ENCODE data around the gene CELF5.
"Not testable (repeated sequence)": the region's sequence is repeated elsewhere in the genome, so short reads cannot be mapped to it uniquely, and the experiment has no call there.

Gene CELF5

GRCh38 chr19:3325451-3325850 lies 101.0 kb downstream of the CELF5 start:
- no peak for DNase-seq

GRCh38 chr19:3328743-3329142 lies 104.3 kb downstream of the CELF5 start:
- no peak for DNase-seq

- no peak for DNase-seq
Observed at GRCh38 chr19:3330047-3330446, 105.6 kb downstream of the CELF5 start.

- not testable (repeated sequence) for DNase-seq
Observed at GRCh38 chr19:3332232-3332631, 107.8 kb downstream of the CELF5 start.

- DNase-seq: no peak
Observed at GRCh38 chr19:3333020-3333583, 108.6 kb downstream of the CELF5 start.

- no peak for DNase-seq
Observed at GRCh38 chr19:3333662-3334061, 109.2 kb downstream of the CELF5 start.

GRCh38 chr19:3334749-3335430 lies 110.4 kb downstream of the CELF5 start:
- DNase-seq: not testable (repeated sequence)

GRCh38 chr19:3335431-3336350 lies 111.2 kb downstream of the CELF5 start:
- no peak for DNase-seq

GRCh38 chr19:3336351-3336679 lies 111.9 kb downstream of the CELF5 start:
- no peak for DNase-seq

GRCh38 chr19:3336680-3337523 lies 112.4 kb downstream of the CELF5 start:
- no peak for DNase-seq

GRCh38 chr19:3338541-3339181 lies 114.2 kb downstream of the CELF5 start:
- no peak for DNase-seq

- no peak for DNase-seq
Observed at GRCh38 chr19:3340340-3340739, 115.9 kb downstream of the CELF5 start.

GRCh38 chr19:3342246-3342645 lies 117.8 kb downstream of the CELF5 start:
- DNase-seq: no peak

GRCh38 chr19:3342962-3343361 lies 118.5 kb downstream of the CELF5 start:
- DNase-seq: not testable (repeated sequence)

GRCh38 chr19:3343619-3344502 lies 119.4 kb downstream of the CELF5 start:
- peak; percentile 72 for DNase-seq

GRCh38 chr19:3344608-3345598 lies 120.4 kb downstream of the CELF5 start:
- no peak for DNase-seq

GRCh38 chr19:3345850-3346460 lies 121.5 kb downstream of the CELF5 start:
- no peak for DNase-seq

Measured in fibroblast of upper back skin (primary cell).